Measurements from ENCODE around the gene TRIM38. TPM values are rescaled to one million over a fixed set of nuclear protein-coding genes. Genes with fewer than 3 reads are reported as not detected.

The TRIM38 gene
- total RNA-seq, 4 donors from 2014 or later = 2.2 to 6.7 (median 4.6) TPM

- Histone ChIP-seq H3K4me3 (no peak overlapping the region), H3K4me1 (peaks cover 32 to 37% of the 10 kb centered on the region in 2 donors), H3K27me3 (no peaks in the 10 kb centered on the region), H3K27ac (peak overlapping the region in 3 of 4 donors; percentile 5 to 43 (median 9)), H3K36me3 (peaks cover 3 to 66% of the 10 kb centered on the region in 2 donors), H3K9me3 (no peaks in the 10 kb centered on the region)
- DNase-seq = no peak
- in situ Hi-C loops (cut with MboI; ENCODE audit: low sequenced_read_pairs in 4 of 4) = no loop called here
- intact Hi-C loops (cut with DNase I; ENCODE audit: low total_unique reads) = no loop called here
- ATAC-seq = peak; percentile 38 to 66
- TF ChIP-seq POLR2A (IDR thresholded peaks at IDR 0.05) (no peak), CTCF (IDR thresholded peaks at IDR 0.05 in 4 of 5, conservative IDR thresholded peaks at IDR 0.05 in 1 of 5) (no peak)
These were observed 6.2 kb downstream of the TRIM38 start for GRCh38 chr6:25968769-25969168.

GRCh38 chr6:25971187-25971821 is 8.7 kb downstream of the TRIM38 start:
- Histone ChIP-seq H3K9me3 (no peaks in the 10 kb centered on the region), H3K36me3 (peaks cover 3 to 77% of the 10 kb centered on the region in 2 donors), H3K27me3 (no peaks in the 10 kb centered on the region), H3K27ac (peak overlapping the region; percentile 21 to 59 (median 32)), H3K4me1 (peaks cover 19 to 23% of the 10 kb centered on the region in 2 donors), H3K4me3 (no peak overlapping the region)
- peak; percentile 47 to 70 for ATAC-seq
- no peak for TF ChIP-seq CTCF (IDR thresholded peaks at IDR 0.05 in 4 of 5, conservative IDR thresholded peaks at IDR 0.05 in 1 of 5)
- TF ChIP-seq POLR2A (IDR thresholded peaks at IDR 0.05) = no peak
- intact Hi-C loops (cut with DNase I; ENCODE audit: low total_unique reads) (no loop called here), in situ Hi-C loops (cut with MboI; ENCODE audit: low sequenced_read_pairs in 4 of 4) (no loop called here)
- peak in 1 of 2 donors; percentile 23 for DNase-seq

GRCh38 chr6:25972128-25972527 is 9.5 kb downstream of the TRIM38 start:
- no peaks in the 10 kb centered on the region for H3K9me3 ChIP-seq
- no peak overlapping the region for H3K4me3 ChIP-seq
- ATAC-seq (no peak), DNase-seq (no peak)
- H3K36me3 ChIP-seq = peaks cover 3 to 78% of the 10 kb centered on the region in 2 donors
- no peaks in the 10 kb centered on the region for H3K27me3 ChIP-seq
- intact Hi-C loops (cut with DNase I; ENCODE audit: low total_unique reads) = no loop called here
- TF ChIP-seq CTCF (IDR thresholded peaks at IDR 0.05 in 4 of 5, conservative IDR thresholded peaks at IDR 0.05 in 1 of 5) = no peak
- TF ChIP-seq POLR2A (IDR thresholded peaks at IDR 0.05) = no peak
- H3K4me1 ChIP-seq = peaks cover 15 to 19% of the 10 kb centered on the region in 2 donors
- H3K27ac ChIP-seq = no peak overlapping the region
- in situ Hi-C loops (cut with MboI; ENCODE audit: low sequenced_read_pairs in 4 of 4) = no loop called here

- no peak for ATAC-seq
These were observed 10.3 kb downstream of the TRIM38 start for GRCh38 chr6:25972902-25973301.

More at GRCh38 chr6:25972902-25973301, 10.3 kb downstream of the TRIM38 start:
- no peak for TF ChIP-seq CTCF (IDR thresholded peaks at IDR 0.05 in 4 of 5, conservative IDR thresholded peaks at IDR 0.05 in 1 of 5)
- no peaks in the 10 kb centered on the region for H3K27me3 ChIP-seq
- H3K36me3 ChIP-seq = peaks cover 3 to 80% of the 10 kb centered on the region in 2 donors
- peaks cover 15% of the 10 kb centered on the region in 2 donors for H3K4me1 ChIP-seq
- no peak overlapping the region for H3K27ac ChIP-seq
- H3K4me3 ChIP-seq = no peak overlapping the region
- no peak for DNase-seq
- in situ Hi-C loops (cut with MboI; ENCODE audit: low sequenced_read_pairs in 4 of 4) (no loop called here), intact Hi-C loops (cut with DNase I; ENCODE audit: low total_unique reads) (no loop called here)
- no peaks in the 10 kb centered on the region for H3K9me3 ChIP-seq
